Breast epithelium (tissue), 4 donors: ENCODE measurements around the gene TRMT44. TPM values are rescaled to one million over a fixed set of nuclear protein-coding genes. Genes with fewer than 3 reads are reported as not detected.
A peak's percentile ranks its signal among the peaks of the same experiment; 100 is the strongest.

Experiments used
- DNase-seq, 2 donors: peaks; one replicate each; pipeline ENCODE4 v3.0.0-alpha.2; 2019; ENCODE audit warnings: low spot score in 2 of 2
- H3K27ac ChIP-seq, 2 donors: fragments of 200-600 bp; sonication (generic) in 1 of 2; one replicate each; pipeline ENCODE4 v1.5.1; 2016 to 2019; ENCODE audit warnings: mild to moderate bottlenecking in 1 of 2
- H3K27me3 ChIP-seq, 2 donors: fragments of 200-600 bp; sonication (generic) in 1 of 2; one replicate each; pipeline versions ENCODE4 v1.5.1 to v1.6.0; 2017 to 2019; ENCODE audit warnings: control low read depth in 1 of 2, mild to moderate bottlenecking in 1 of 2
- H3K36me3 ChIP-seq: fragments of 200-600 bp; one replicate; pipeline ENCODE4 v1.5.1; 2019
- H3K4me1 ChIP-seq, 2 donors: fragments of 200-600 bp; sonication (generic); one replicate each; pipeline ENCODE4 v1.5.1; 2016 to 2019; ENCODE audit warnings: control low read depth in 1 of 2
- H3K4me3 ChIP-seq, 3 donors: fragments of 200-600 bp; sonication (generic); 1 replicate in 2 of 3; 2 replicates in 1 of 3; pipeline ENCODE4 v1.5.1; 2016 to 2019; ENCODE audit warnings: mild to moderate bottlenecking in 3 of 3, moderate library complexity in 2 of 3
- H3K9me3 ChIP-seq, 2 donors: fragments of 200-600 bp; sonication (generic) in 1 of 2; one replicate each; pipeline ENCODE4 v1.5.1; 2016 to 2019; ENCODE audit warnings: control low read depth in 1 of 2
- CTCF ChIP-seq, 3 donors: fragments of 450-650 bp; IDR thresholded peaks; one replicate each; pipeline ENCODE4 v1.5.1; 2016 to 2017; ENCODE audit warnings: antibody characterized with exemption in 3 of 3, mild to moderate bottlenecking in 3 of 3, moderate library complexity in 3 of 3
- POLR2A ChIP-seq: fragments of 450-650 bp; IDR thresholded peaks from one replicate; pipeline ENCODE4 v1.6.1; 2016; ENCODE audit warnings: antibody characterized with exemption, mild to moderate bottlenecking, moderate library complexity
- POLR2AphosphoS5 ChIP-seq, 3 donors: sonication (generic); formaldehyde crosslinking; IDR thresholded peaks; one replicate each; pipeline ENCODE4 v1.6.1; 2017; ENCODE audit warnings: antibody characterized with exemption in 3 of 3
- intact Hi-C: fragments of 100-400 bp; cut with DNase I; formaldehyde crosslinking; loops from one replicate; pipeline ENCODE4 v1.15.1; 2023; ENCODE audit warnings: low total_unique reads
- total RNA-seq, 3 donors: library from RNA; depleted of rRNA; stranded (reverse); fragments of >200 nt; gene quantifications; one replicate each; pipeline ENCODE4 v1.1.0, GENCODE V29; 2016

The TRMT44 gene
- total RNA-seq, 3 donors from 2014 or later = 24.6 to 47.7 (median 28.2) TPM

DNA sequence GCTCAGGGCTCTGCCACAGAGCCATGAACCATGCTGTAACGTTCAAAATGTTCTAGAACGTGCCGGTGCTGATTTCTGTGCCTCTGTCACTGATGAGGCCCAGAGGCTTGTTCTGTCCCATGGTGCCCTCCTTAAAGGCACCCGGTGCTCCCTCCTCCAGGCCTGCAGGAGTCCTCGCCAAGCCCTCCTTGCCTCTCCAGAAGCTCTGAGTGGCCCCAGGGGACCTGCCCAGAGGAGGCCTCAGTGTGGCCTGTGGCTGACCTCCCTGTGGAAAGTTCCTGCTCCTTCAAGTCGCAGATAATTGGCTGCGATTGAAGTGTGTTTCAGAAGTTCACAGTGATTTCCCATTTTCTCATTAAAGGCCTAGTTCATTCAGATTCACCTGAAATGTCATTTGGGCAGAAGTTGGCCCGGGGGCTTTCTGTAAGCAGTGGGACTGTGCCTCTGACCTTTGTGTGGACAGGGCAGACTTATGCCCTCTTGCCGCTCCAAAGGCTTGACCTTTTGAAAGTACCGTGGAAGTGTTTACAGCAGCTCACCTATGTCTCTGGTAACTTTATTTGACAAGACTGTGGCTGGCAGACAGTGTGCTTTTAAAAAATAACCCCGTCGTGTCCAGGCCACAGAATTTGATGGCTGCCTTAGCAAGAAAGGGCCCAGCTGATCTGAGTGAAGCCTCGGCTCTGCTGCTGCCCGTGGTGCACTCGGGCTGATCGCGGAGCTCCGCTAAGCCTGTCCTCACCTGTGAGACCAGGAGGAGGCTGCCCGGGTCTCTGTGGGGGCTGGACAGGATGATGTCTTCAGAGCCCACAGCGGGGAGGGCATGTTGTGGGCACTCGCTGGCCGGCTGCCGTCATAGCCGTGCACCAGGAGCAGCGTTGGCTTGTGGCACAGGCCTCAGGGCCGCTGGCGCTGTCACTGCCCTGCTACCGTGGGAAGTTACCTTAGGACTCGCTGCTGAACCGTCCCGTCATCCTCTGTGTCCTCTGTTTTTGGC lies 25.3 kb downstream of the TRMT44 start:
- Histone ChIP-seq H3K27ac (peak overlapping the region in 1 of 2 donors; percentile 25), H3K4me3 (no peak overlapping the region), H3K27me3 (no peaks in the 10 kb centered on the region), H3K36me3 (no peaks in the 10 kb centered on the region), H3K9me3 (no peaks in the 10 kb centered on the region), H3K4me1 (no peaks in the 10 kb centered on the region)
- DNase-seq = no peak
- TF ChIP-seq POLR2A = no peak
- no peak for TF ChIP-seq POLR2AphosphoS5 (IDR thresholded peaks at IDR 0.05)
- TF ChIP-seq CTCF (IDR thresholded peaks at IDR 0.05) = no peak
- intact Hi-C loops = loop anchor here (10.0 kb wide), 1 partner anchor 1661 kb away; no protein-coding TSS in a partner anchor

- H3K9me3 ChIP-seq = no peaks in the 10 kb centered on the region
- H3K36me3 ChIP-seq = no peaks in the 10 kb centered on the region
- H3K4me1 ChIP-seq = peaks cover under 1 to 2% of the 10 kb centered on the region in 2 donors
- intact Hi-C loops = loop anchor here (10.0 kb wide), 1 partner anchor 1662 kb away; no protein-coding TSS in a partner anchor
- H3K4me3 ChIP-seq = no peak overlapping the region
- H3K27me3 ChIP-seq = no peaks in the 10 kb centered on the region
- TF ChIP-seq CTCF (IDR thresholded peaks at IDR 0.05) (no peak), POLR2A (no peak), POLR2AphosphoS5 (IDR thresholded peaks at IDR 0.05) (no peak)
- DNase-seq = no peak
- no peak overlapping the region for H3K27ac ChIP-seq
These were observed 26.4 kb downstream of the TRMT44 start for GRCh38 chr4:8467016-8467415.

DNA sequence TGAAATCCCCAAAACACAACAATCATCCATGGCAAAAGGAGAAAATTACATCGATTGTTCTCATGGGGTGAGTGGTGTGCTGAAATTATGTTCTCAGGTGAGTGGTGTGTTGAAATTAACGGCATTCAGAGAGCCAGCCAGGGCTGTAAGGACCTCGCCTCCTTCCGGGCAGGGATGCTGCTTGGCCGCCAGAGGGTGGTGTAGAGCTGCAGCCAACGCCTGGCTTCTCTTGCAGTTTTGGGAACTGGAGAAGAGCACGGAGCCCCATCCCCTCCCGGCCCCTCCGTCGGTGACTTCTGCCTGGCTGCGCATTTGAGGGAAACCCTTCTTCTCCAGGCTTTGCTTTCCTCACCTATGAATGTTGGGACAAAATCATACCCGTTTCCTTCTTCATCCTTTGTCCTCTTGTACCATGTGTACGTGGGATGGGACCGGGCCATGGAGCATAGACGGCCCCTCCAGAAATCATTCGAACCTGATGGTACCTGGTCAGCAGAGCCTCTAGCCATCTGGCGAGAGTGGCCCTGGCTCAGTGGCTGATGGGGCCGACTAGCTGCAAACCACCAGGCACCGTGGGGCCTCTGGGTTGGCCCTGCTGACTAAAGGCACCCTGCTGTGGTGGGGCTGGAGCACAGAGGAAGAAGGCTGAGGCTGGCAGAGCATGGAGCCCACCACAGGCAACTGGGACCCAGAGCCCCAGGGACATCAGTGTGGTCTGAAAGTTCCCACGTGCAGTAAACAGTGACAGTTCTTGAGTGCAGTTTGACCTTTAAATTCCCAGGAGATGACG lies 28.4 kb downstream of the TRMT44 start:
- no peaks in the 10 kb centered on the region for H3K36me3 ChIP-seq
- peak; percentile 62 to 73 for DNase-seq
- intact Hi-C loops = loop anchor here (10.0 kb wide), 1 partner anchor 1664 kb away; no protein-coding TSS in a partner anchor
- TF ChIP-seq POLR2A = no peak
- peak; percentile 72 to 92 (median 87) for TF ChIP-seq CTCF (IDR thresholded peaks at IDR 0.05)
- peak in 2 of 3 donors; percentile 27 to 58 for TF ChIP-seq POLR2AphosphoS5 (IDR thresholded peaks at IDR 0.05)
- no peaks in the 10 kb centered on the region for H3K27me3 ChIP-seq
- peaks cover 3 to 4% of the 10 kb centered on the region in 2 donors for H3K4me1 ChIP-seq
- no peak overlapping the region for H3K4me3 ChIP-seq
- H3K9me3 ChIP-seq = no peaks in the 10 kb centered on the region
- H3K27ac ChIP-seq = no peak overlapping the region

- TF ChIP-seq POLR2AphosphoS5 (IDR thresholded peaks at IDR 0.05) (no peak), POLR2A (no peak), CTCF (IDR thresholded peaks at IDR 0.05) (no peak)
- H3K9me3 ChIP-seq = no peaks in the 10 kb centered on the region
- peaks cover 3 to 4% of the 10 kb centered on the region in 2 donors for H3K4me1 ChIP-seq
- H3K36me3 ChIP-seq = no peaks in the 10 kb centered on the region
- H3K4me3 ChIP-seq = no peak overlapping the region
- no peaks in the 10 kb centered on the region for H3K27me3 ChIP-seq
- intact Hi-C loops = loop anchor here (10.0 kb wide), 1 partner anchor 1665 kb away; no protein-coding TSS in a partner anchor
- H3K27ac ChIP-seq = no peak overlapping the region
- DNase-seq = no peak
These were observed 29.0 kb downstream of the TRMT44 start for GRCh38 chr4:8469550-8469949.
